GM19351 (cell line): ENCODE data around the gene OAS3.
"Not testable (repeated sequence)": the region's sequence is repeated elsewhere in the genome, so short reads cannot be mapped to it uniquely, and the experiment has no call there.

ENCODE experiments used
- ATAC-seq: cut with Tn5 transposase; IDR thresholded peaks from one replicate; pipeline ENCODE4 v1.9.1; 2021; ENCODE audit warnings: mild to moderate bottlenecking, moderate library complexity; ENCODE audit not compliant: unreplicated experiment

The OAS3 gene

GRCh38 chr12:112979041-112979680 is 40.9 kb downstream of the OAS3 start:
- peak; percentile 49 for ATAC-seq

GRCh38 chr12:112980491-112981158 is 42.4 kb downstream of the OAS3 start:
- no peak for ATAC-seq

DNA sequence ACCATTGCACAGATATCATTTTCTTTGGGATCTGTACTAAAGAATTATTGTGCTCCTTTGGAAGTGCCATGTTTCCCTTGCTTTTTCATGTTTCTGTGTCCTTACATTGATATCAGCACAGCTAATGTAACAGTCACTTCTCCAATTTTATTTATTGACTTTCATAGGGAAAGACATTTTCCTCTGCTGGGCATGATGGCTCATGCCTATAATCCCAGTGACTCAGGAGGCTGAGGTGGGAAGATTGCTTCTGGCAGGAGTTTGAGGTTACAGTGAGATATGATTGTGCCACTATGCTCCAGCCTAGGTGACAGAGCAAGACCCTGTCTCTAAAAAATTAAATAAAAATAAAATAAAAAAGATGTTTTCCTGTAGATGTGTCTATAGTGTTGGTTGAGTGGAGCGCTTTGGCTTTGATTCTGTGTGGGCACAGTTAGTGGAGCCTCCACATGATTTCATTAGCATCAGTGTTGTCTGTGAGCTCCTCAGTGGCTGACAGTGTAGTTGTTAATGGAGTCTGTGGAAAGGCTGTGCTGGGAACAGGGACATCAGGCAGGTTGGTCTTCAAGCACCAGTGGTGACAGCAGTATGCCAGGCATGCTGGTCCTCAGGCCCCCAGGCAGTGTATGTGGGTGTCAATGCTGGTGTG is 47.5 kb downstream of the OAS3 start:
- ATAC-seq: no peak

DNA sequence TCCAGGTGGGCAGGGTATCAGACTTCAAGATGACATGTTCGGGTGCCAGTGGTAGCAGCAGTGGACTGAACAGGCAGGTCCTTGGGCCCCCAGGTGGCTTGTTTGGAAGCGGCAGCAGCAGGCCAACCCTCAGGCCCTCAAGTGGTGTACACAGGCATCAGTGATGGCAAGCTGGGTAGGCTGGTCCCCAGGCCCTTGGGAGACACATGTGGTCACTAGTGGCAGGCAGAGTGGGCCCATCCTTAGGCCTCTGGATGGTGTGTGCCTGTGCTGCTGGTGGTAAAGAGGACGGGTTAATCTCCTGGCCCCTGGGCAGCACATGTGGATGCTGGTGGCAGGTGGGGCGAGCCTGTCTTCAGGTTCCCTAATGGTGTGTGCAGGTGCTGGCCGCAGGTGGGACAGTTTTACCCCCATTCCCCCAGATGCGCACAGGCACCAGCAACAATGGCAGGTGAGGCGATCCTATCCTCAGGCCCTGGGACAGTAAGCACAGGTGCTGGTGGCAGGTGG is 48.1 kb downstream of the OAS3 start:
- ATAC-seq: no peak

DNA sequence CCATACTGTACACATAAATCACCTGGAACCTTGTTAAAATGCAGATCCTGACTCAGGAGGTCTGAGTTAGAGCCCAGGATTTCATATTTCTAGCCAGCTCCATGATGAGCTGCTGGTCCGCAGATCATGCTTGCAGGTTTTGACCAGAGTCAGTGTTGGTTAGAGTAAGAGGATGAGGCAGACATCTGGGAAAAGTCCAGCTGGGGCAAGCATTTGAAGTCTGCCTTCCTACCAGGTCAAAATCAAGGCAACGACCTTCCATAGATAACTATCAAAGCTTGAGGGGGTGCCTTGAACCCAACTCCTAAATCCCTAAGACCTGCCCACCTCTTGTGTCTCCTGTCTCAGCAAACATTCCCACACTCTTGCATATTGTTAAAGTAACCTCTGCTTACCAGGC is 49.3 kb downstream of the OAS3 start:
- ATAC-seq: no peak

- ATAC-seq: peak; percentile 55
Observed at GRCh38 chr12:112988224-112988623, 50.0 kb downstream of the OAS3 start.

GRCh38 chr12:112988823-112989385 is 50.6 kb downstream of the OAS3 start:
- not testable (repeated sequence) for ATAC-seq

GRCh38 chr12:112989806-112990205 is 51.5 kb downstream of the OAS3 start:
- no peak for ATAC-seq

GRCh38 chr12:112992541-112993398 is 54.5 kb downstream of the OAS3 start:
- no peak for ATAC-seq

GRCh38 chr12:112995008-112995407 is 56.7 kb downstream of the OAS3 start:
- ATAC-seq: no peak

- no peak for ATAC-seq
Observed at GRCh38 chr12:112996501-112996900, 58.2 kb downstream of the OAS3 start.

GRCh38 chr12:112997506-112997905 is 59.2 kb downstream of the OAS3 start:
- ATAC-seq: no peak

DNA sequence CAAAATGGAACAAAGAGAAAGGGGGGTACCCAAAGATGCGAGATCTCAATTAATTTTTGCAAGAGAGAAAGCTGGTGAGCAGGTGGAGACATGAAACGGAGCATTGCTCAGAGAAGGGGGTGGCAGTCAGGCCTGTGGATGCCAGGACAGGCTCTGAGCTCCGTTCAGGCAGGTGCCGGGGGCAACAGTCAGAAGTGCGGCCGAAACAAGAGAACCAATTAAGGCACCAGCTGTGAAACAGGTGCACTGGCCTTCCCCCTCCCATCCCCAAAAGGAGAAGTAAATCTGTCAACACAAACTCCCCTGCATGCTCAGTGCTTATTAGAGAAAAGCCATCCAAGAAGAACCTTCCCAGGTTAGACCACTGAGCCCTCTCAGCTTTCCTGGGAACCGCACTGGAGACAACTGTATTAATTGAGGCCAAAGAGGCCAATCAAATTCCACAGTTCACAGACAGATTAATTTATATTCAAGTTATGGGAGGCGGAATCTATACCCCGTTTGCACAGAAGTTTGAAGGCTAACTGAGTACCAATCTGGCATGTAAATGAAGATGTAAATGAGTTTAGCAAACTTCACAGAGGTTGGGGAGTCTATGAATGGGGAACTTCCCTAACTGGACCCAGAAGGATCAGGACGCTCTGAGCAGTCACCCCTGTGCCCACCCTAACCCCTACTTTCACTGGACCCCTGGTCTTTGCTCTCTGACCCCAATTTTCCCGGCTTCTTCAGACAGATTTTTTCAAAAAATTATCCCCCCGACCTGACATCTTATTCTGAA is 60.9 kb downstream of the OAS3 start:
- ATAC-seq: peak; percentile 98

DNA sequence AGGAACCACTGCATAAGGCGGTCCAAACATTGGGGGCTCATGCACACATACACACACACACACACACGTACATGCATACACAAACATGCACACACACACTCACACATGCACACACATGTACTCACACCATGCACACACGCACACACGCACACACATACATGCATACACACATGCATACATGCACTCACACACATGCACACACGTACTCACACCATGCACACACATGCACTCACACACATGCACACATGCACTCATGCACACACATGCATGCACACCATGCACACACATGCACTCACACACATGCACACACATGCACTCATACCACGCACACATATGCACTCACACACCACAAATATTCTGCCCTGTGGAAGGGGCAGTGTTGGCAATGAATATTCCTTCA is 62.2 kb downstream of the OAS3 start:
- no peak for ATAC-seq

DNA sequence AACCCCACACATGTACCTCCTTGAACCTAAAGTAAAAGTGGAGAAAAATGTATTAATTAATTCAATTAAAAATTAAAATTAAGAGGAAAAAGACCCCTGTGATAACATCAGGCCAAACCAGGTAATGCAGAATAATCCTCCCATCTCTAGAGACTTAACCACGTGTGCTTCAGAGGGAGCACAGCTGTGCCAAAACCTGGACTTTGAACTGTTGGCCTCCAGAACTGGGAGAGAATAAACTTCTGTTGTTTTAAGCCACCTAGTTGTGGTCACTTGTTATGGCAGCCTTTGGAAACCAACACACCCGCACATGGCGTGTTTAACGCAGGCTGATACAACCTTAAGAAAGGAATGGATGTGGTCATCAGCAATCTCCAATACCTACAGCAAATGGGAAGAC is 63.9 kb downstream of the OAS3 start:
- no peak for ATAC-seq

- no peak for ATAC-seq
Observed at GRCh38 chr12:113002676-113003075, 64.4 kb downstream of the OAS3 start.

DNA sequence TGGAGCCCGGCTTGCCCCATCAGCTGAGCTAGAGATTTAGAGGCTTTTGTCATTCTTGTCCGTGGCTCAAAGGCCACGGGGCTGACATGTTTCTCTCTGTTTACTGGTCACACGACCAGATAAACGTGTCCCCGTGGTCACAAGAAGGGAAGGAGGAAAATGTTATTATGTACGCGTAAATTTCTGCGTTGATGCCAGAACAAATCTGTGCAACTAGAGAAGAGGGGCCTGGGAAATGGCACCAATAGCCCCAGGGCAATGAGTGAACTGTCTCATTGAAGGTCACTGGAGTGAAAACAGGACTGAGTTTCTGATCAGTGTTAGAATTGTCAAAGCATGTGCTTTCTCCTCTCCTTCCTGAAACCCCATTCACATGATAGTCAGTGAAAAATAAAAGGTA is 65.4 kb downstream of the OAS3 start:
- ATAC-seq: no peak

DNA sequence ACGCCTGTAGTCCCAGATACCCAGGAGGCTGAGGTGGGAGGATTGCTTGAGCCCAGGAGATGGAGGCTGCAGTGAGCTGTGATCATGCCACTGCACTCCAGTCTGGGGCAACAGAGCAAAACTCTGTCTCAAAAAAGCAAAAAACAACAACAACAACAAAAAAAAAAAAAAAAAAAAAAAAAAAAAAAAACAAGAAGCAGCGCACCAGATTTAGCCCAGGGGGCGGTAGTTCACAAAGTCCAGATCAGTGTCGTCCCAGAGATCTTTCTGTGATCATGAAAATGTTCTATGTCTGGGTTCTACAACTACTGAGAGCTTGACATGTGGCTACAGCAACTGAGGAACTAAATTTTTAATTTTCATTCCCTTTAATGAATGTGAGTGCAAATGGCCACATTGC is 67.5 kb downstream of the OAS3 start:
- ATAC-seq: no peak

GRCh38 chr12:113006206-113006605 is 67.9 kb downstream of the OAS3 start:
- ATAC-seq: no peak

- ATAC-seq: no peak
Observed at GRCh38 chr12:113006641-113007040, 68.4 kb downstream of the OAS3 start.
